Mammary epithelial cell (primary cell): ENCODE data around the gene FNBP1.

Source experiments
- EZH2 ChIP-seq: IDR thresholded peaks from 2 replicates; pipeline ENCODE4 v1.6.1; 2012; ENCODE audit warnings: low read length, inconsistent platforms, borderline replicate concordance
- TF ChIP-seq, protein P1 (sequence below), 2 donors: IDR thresholded peaks in 1 of 2; conservative IDR thresholded peaks in 1 of 2; 2 replicates each; pipeline ENCODE4 v1.5.1; 2011 to 2012; ENCODE audit warnings: inconsistent platforms in 2 of 2, low read length in 2 of 2, mild to moderate bottlenecking in 2 of 2, control low read depth in 1 of 2, low read depth in 1 of 2; ENCODE audit not compliant: insufficient read depth in 1 of 2; ENCODE audit errors: extremely low read depth in 1 of 2

DNA sequence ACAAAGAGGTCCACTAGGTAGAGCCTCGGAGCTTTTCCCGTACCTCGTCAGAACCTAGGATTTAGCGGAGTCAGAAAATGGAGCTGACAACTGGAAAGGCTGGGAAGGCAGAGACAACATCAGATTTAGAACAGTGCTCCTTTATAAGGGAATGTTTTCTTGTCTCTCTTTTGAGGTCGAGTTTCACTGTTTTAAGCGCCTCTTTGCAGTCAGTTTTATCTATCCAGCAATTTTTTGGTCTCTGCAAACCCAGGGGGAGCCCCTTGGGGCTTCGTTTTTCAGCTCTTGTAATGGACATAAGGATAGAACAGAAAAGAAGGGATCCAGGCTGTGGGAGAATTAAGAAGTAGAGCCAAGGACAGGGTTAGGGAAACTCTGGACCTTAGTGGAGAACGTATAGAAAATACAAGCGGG lies 80.5 kb downstream of the FNBP1 start:
- TF ChIP-seq, protein P1, sequence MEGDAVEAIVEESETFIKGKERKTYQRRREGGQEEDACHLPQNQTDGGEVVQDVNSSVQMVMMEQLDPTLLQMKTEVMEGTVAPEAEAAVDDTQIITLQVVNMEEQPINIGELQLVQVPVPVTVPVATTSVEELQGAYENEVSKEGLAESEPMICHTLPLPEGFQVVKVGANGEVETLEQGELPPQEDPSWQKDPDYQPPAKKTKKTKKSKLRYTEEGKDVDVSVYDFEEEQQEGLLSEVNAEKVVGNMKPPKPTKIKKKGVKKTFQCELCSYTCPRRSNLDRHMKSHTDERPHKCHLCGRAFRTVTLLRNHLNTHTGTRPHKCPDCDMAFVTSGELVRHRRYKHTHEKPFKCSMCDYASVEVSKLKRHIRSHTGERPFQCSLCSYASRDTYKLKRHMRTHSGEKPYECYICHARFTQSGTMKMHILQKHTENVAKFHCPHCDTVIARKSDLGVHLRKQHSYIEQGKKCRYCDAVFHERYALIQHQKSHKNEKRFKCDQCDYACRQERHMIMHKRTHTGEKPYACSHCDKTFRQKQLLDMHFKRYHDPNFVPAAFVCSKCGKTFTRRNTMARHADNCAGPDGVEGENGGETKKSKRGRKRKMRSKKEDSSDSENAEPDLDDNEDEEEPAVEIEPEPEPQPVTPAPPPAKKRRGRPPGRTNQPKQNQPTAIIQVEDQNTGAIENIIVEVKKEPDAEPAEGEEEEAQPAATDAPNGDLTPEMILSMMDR (conservative IDR thresholded peaks at IDR 0.05 in 1 of 2, IDR thresholded peaks at IDR 0.05 in 1 of 2; ENCODE audit: extremely low read depth in 1 of 2, insufficient read depth in 1 of 2, low read depth in 1 of 2, low read length in 2 of 2) = no peak
- no peak for TF ChIP-seq EZH2
